GM12892 (cell line): ENCODE measurements around the gene CORO2A.

ENCODE experiments used
- POLR2A ChIP-seq: IDR thresholded peaks from 2 replicates; pipeline ENCODE4 v1.6.1; 2011; ENCODE audit warnings: low read depth, low read length, control low read depth
- POLR2AphosphoS5 ChIP-seq: IDR thresholded peaks from 2 replicates; pipeline ENCODE4 v1.6.1; 2011; ENCODE audit warnings: low read depth, low read length, control low read depth

DNA sequence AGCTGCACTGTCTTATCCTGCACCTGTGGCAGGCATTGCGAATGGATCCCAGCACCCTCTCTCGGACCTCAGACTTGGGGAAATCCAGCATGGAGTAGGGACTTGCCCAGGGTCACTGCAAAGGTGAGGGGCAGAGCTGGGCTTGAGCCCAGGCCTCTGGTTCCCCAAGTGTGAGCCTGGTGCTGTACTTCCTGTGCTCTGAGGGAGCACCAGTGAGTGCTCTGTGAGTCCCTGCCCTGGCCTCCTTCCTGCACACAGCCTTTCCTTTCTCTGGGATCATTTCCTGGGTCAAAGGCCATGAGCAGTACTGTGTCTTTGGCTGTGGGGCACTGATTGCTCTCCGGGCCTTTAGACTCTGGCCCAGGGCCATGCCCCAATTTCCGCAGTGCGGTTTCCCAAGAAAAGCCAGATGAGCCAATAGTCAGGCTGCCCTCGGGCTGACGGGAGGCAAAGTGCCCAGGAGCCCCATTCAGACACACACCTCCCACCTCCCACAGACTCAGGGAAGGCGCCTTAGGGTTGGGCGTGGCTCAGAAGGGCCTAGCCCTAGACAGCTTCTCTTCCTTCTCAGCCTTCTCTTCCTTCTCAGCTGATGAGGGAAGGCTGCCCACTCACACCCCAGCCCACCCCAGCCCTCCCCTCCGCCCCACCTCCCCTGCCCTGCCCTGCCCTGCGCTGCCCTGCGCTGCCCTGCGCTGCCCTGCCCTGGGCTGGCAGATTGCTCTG lies 50.1 kb downstream of the CORO2A start:
- TF ChIP-seq POLR2AphosphoS5 (no peak), POLR2A (no peak)
